SU-DHL-6 (cell line): ENCODE data around the gene NUTM1.

Experiments
- H2AFZ ChIP-seq: fragments of 200-600 bp; sonication (generic); 2 replicates; pipeline ENCODE4 v1.6.1; 2014; ENCODE audit warnings: low read depth, mild to moderate bottlenecking, moderate library complexity, mixed read lengths, antibody characterized with exemption, low read length; ENCODE audit not compliant: severe bottlenecking
- H3F3A ChIP-seq: fragments of 200-600 bp; shearing (Covaris generic); 2 replicates; pipeline ENCODE4 v1.6.0; 2016; ENCODE audit warnings: antibody characterized with exemption, mild to moderate bottlenecking; ENCODE audit not compliant: insufficient read depth
- H3K27ac ChIP-seq: fragments of 200-600 bp; sonication (generic); 2 replicates; pipeline ENCODE4 v1.5.1; 2016; ENCODE audit warnings: low read depth, mild to moderate bottlenecking, low read length, moderate library complexity, mixed read lengths
- H3K27me3 ChIP-seq: fragments of 200-600 bp; sonication (generic), shearing (Covaris generic); 2 replicates; pipeline ENCODE4 v1.6.0; 2014; ENCODE audit warnings: mild to moderate bottlenecking, low read length
- H3K36me3 ChIP-seq: fragments of 200-600 bp; sonication (generic); 2 replicates; pipeline ENCODE4 v1.6.1; 2014; ENCODE audit warnings: mild to moderate bottlenecking, low read length, mixed read lengths
- H3K4me2 ChIP-seq: fragments of 300-600, 200-600 bp; shearing (Covaris generic), sonication (generic); 2 replicates; pipeline ENCODE4 v1.6.0; 2014; ENCODE audit warnings: low read length, low read depth, mild to moderate bottlenecking; ENCODE audit not compliant: poor library complexity, severe bottlenecking
- H3K4me3 ChIP-seq: fragments of 200-600 bp; sonication (generic); 2 replicates; pipeline ENCODE4 v1.5.1; 2014; ENCODE audit warnings: antibody characterized with exemption, low read length, mild to moderate bottlenecking, mixed read lengths; ENCODE audit not compliant: insufficient read depth, poor library complexity, severe bottlenecking
- H3K79me2 ChIP-seq: fragments of 200-600 bp; sonication (generic); 2 replicates; pipeline ENCODE4 v1.6.1; 2014; ENCODE audit warnings: mild to moderate bottlenecking, low read length, moderate library complexity; ENCODE audit not compliant: insufficient read depth
- H3K9ac ChIP-seq: fragments of 200-600 bp; sonication (generic); 2 replicates; pipeline ENCODE4 v1.7.0; 2014; ENCODE audit warnings: mild to moderate bottlenecking, low read length
- H3K9me2 ChIP-seq: fragments of 200-600 bp; sonication (generic); replicated peaks from 2 replicates; pipeline ENCODE4 v1.6.1; 2014; ENCODE audit warnings: low read length; ENCODE audit not compliant: insufficient read depth
- H3K9me3 ChIP-seq: fragments of 200-600 bp; sonication (generic); 2 replicates; pipeline ENCODE4 v1.6.1; 2014; ENCODE audit warnings: low read length, mixed read lengths; ENCODE audit not compliant: insufficient read depth
- H4K20me1 ChIP-seq: fragments of 200-600 bp; sonication (generic); 2 replicates; pipeline ENCODE4 v1.6.1; 2014; ENCODE audit warnings: low read depth, mild to moderate bottlenecking, antibody characterized with exemption, low read length, moderate library complexity, mixed read lengths
- CTCF ChIP-seq: fragments of 200-600 bp; sonication (generic); IDR thresholded peaks from one replicate; pipeline ENCODE4 v1.5.1; 2017; ENCODE audit warnings: antibody characterized with exemption, mild to moderate bottlenecking, low read length, moderate library complexity; ENCODE audit not compliant: insufficient read depth, poor library complexity, severe bottlenecking
- EZH2phosphoT487 ChIP-seq: fragments of 200-600 bp; sonication (generic), shearing (Covaris generic); conservative IDR thresholded peaks from 2 replicates; pipeline ENCODE4 v1.6.1; 2018; ENCODE audit warnings: mild to moderate bottlenecking, antibody characterized with exemption, low read length, moderate library complexity, mixed read lengths

Gene NUTM1

GRCh38 chr15:34370129-34370528 is 27.0 kb downstream of the NUTM1 start:
- Histone ChIP-seq H3K4me2 (no peak overlapping the region), H3K9ac (no peak overlapping the region), H3K9me2 (no peaks in the 10 kb centered on the region)

GRCh38 chr15:34370643-34371042 is 27.5 kb downstream of the NUTM1 start:
- H3K36me3 ChIP-seq = no peaks in the 10 kb centered on the region
- peaks cover 8% of the 10 kb centered on the region; the same call in 1 of the 2 replicates for H3K79me2 ChIP-seq
- no peaks in the 10 kb centered on the region for H4K20me1 ChIP-seq
- H3K9me2 ChIP-seq = no peaks in the 10 kb centered on the region
- no peak overlapping the region for H2AFZ ChIP-seq
- no peak overlapping the region for H3K9ac ChIP-seq
- no peak overlapping the region for H3K4me2 ChIP-seq
- no peak overlapping the region for H3K4me3 ChIP-seq
- peaks cover 5% of the 10 kb centered on the region for H3F3A ChIP-seq
- TF ChIP-seq EZH2phosphoT487 (no peak), CTCF (no peak)
- H3K27ac ChIP-seq = no peak overlapping the region
- no peaks in the 10 kb centered on the region for H3K27me3 ChIP-seq
- no peaks in the 10 kb centered on the region for H3K9me3 ChIP-seq

More at GRCh38 chr15:34370129-34370528, 27.0 kb downstream of the NUTM1 start:
- no peak for TF ChIP-seq EZH2phosphoT487
- no peak for TF ChIP-seq CTCF
- Histone ChIP-seq H3K79me2 (peaks cover 13% of the 10 kb centered on the region; the same call in 1 of the 2 replicates), H2AFZ (no peak overlapping the region), H3K4me3 (no peak overlapping the region), H3K27ac (no peak overlapping the region), H3K27me3 (no peaks in the 10 kb centered on the region), H3F3A (peaks cover 5% of the 10 kb centered on the region), H3K9me3 (no peaks in the 10 kb centered on the region), H3K36me3 (no peaks in the 10 kb centered on the region), H4K20me1 (no peaks in the 10 kb centered on the region)

- Histone ChIP-seq H3K27ac (no peak overlapping the region), H3K79me2 (no peaks in the 10 kb centered on the region), H2AFZ (no peak overlapping the region), H3K9ac (no peak overlapping the region), H3F3A (no peaks in the 10 kb centered on the region), H4K20me1 (no peaks in the 10 kb centered on the region), H3K9me2 (no peaks in the 10 kb centered on the region), H3K4me2 (no peak overlapping the region), H3K27me3 (no peaks in the 10 kb centered on the region), H3K9me3 (no peaks in the 10 kb centered on the region), H3K4me3 (no peak overlapping the region), H3K36me3 (no peaks in the 10 kb centered on the region)
- TF ChIP-seq CTCF (no peak), EZH2phosphoT487 (no peak)
Observed at GRCh38 chr15:34373951-34374350, 30.8 kb downstream of the NUTM1 start.
